HL-60/S4 (cell line): ENCODE data around the gene RARRES1.

Experiments
- in situ Hi-C: fragments of 300-500 bp; cut with MboI; formaldehyde crosslinking; loops from 2 replicates; pipeline ENCODE4 v1.14.3; 2022; ENCODE audit warnings: low sequenced_read_pairs

The RARRES1 gene

DNA sequence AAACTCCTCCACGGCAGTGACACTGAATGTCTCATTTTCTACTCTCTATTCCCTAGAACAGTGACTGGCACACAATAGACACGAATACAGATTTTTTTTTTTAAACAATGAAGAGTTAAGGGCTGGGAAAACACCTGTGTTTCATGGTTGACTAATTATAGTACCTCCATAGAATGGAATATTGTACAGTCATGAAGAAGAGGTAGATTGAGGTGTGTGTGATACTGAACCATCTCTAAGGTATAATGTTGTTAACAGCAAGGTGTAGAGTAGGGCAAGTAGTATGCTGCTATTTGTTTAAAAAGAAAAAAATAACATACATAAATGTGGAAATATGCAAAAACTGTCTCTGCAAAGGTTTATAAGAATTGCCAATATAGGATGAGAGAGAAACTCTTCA is 5.2 kb upstream of the RARRES1 start:
- in situ Hi-C loops: no loop called here

DNA sequence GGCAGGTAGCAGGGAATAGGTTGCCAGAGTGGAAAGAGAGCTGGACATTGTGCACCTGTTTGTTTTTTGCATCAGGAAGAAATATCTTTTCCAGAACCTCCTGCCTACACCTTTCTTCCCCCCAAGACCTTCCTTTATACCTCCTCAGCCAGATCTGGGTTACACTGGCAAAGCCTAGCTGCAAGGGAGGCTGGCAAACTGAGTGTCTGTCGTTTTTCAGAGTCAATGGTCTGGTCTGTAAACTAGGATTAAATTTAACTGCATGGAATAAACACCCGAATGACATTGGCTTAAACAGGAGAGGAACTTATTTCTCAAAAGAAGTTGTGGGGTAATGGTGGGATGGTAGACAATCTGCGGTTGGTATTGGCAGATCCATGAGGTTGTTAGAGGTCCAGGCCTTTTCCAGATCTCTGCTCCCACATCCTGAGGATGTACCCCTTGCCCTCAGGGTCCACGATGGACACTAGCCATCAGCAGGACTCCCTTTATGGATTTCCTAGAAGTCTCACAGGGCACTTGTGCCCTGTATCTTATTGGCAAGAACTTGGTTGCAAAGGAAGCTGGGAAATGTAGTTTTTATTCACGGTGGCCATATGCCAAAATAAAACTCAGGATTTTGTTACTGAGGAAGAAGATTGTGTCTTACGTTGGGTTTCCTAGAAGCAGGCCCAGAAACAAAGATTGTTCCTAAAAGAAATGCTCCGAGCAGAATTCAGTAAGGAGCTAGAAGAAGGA is 3.2 kb upstream of the RARRES1 start:
- in situ Hi-C loops: no loop called here

DNA sequence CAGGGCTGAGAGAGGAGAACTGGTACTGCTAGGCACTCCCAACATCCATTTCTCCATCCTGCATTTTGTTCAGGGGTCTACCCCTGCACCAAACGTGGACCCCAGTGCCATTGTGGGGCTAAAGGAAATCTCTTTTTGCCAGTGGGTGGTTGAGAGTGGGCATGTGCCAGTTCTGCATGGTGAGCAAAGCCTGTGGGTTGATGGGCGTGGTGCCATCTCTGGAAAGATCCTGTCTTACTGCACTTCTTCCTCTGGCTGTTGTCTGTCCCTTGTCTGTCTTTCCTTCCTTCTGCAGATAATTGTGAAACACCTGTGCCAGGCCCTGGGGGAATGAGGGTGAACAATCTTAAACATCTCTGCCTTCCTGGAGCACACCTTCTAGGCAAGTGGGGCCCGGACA is 1.4 kb upstream of the RARRES1 start:
- in situ Hi-C loops: no loop called here

DNA sequence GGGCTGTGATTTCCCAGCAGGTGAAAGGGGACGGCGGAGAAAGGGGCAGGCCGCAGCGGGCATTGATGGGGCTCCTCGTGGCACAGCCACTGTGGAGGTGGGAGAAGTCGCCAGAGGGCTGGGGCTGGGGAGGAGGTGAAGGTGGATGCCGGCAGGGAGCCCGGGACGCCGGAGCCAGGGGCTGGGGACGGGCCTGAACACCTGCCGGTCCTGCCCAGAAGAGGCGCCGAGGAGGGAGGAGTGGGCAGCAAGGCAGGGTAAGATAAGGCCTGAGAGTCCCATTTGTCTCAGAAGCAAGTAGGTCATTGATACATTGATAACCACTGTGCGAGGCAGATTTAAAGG is 571 bp upstream of the RARRES1 start:
- in situ Hi-C loops: no loop called here

DNA sequence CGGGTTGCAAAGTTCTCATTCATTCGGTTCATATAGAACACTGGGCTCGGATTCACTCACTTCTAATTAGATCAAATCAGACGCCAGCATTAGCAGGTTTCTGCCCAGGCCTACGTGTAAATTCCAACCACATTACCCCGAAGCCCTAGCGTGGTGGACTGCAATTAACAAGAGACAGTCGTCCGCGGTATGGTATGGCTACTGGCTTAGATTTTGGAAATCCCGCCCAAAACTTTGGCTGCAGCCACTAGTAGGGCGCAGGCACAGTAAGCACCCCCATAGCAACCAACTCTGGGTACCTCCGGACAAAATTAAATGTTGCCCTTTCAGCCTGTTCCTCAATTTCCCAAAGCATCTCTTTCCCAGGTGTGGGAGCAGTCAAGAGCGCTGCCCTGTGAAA is 771 bp downstream of the RARRES1 start:
- in situ Hi-C loops: no loop called here

DNA sequence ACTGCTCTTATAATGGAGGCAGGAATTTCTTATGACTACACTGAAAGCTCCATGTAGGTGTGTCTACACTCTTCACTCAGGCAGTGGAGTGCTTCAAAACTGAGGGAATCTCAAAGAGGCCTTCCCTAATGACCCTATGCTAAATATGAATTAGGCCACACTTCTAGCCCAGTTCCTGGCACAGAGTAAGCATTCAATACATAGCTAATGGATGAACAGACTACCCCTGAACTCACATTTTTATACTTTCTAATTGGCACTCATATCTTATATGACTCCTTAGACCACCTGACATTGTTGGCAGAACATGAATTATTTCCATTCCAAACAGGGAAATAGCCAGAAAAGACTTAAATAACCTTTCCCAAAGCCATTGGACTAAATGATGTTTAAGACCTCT is 3.4 kb downstream of the RARRES1 start:
- in situ Hi-C loops: no loop called here

DNA sequence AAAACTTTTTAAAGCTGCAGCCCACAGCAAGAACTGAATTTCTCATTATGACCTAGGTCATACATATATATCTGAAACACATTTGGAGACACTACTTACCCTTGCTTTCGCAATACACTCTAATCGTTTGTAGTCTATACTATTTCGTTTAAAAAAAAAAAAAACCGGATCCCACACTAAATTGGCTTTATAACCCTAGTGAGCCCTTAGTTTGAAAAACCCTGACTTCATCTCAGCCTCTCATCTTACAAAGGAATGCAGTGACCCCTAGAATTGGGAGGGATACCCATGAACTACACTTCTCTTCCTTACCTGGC is 4.2 kb downstream of the RARRES1 start:
- in situ Hi-C loops: no loop called here

DNA sequence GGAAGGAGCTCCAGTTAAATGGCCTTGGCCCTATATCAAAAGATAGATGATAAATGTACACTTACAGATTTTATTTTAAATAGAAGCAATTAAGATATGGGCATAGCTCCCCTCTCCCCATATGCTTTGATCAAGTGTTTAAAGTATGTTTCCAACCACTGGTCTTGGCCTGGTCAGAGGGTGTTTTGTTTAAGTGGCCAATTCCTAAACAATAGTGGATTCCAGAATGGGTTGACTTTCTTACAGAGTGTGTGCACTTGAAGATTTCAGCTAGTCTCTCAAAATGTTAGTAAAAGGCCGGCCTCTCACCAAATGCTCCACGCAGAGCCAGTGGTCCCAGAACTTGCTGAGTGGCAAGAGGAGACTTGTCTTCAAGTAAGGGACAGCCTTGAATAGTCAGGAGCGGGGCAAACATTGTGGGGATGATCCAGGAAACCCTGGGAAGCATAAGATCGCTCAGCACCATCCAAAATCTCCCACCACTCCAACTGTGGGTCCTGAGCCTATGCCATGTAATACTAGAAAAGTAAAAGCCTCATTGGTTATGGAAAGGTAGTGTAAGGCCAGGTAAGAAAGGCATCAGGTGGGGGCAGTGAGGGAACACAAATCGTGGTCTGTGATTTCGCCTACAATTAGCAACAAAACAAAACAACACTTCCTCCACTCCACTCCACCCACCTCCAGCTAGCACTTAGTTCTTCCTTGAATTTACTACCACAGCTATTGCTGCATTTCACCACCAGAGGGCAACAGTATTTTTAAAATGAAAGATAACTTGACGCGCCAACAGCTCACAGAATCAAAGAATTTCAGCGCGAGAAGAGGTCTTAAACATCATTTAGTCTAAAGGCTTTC is 4.8 kb downstream of the RARRES1 start:
- in situ Hi-C loops: no loop called here

DNA sequence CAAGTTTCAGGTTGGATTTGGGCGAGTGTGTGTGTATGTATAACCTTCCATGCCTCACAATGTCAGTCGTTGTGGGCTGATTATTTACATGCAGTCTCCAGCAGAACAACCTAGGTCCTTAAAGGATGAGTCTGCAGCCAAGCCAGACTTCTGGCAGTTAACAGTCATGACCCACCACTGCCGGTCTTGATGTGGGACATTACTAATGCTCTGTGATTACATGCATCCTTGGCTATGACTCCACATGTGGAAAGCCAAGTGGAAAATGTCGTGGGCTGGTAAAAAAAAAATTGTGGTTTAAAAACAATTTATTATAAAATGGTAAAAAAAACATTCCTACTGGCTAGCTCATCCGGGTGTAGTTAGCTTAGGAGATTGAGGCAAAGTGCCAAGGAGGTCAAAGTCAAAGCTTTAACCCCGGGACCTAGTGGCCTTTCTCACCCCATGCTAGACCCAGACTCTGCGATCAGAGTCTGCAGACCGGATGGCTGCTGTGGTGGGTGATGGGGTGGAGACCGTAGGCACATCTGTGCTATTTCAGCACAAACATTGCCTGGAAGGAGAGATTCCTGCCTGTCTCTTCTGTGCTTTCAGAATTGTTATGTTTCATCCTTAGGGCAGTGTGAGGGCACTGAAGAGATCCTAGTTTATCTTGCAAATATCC is 6.8 kb downstream of the RARRES1 start:
- in situ Hi-C loops: no loop called here

DNA sequence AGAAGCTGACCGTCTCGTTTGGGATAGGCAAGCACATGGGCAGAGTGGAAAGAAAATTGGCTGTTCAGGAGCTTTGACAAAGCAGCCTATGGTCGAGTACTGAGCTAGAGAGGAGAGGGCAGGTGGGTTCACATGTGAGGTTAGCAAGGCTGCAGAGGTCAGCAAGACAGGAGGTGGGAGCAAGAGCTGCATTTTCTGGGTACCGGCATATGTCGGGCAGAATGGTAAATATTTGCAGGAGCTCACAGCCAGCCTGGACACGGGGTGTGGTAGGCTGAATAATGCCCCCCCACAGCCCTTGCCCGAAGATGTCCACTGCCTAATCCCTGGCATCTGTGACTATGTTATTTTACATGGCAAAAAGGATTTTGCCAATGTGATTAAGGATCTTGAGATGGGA is 8.3 kb downstream of the RARRES1 start:
- in situ Hi-C loops: no loop called here

DNA sequence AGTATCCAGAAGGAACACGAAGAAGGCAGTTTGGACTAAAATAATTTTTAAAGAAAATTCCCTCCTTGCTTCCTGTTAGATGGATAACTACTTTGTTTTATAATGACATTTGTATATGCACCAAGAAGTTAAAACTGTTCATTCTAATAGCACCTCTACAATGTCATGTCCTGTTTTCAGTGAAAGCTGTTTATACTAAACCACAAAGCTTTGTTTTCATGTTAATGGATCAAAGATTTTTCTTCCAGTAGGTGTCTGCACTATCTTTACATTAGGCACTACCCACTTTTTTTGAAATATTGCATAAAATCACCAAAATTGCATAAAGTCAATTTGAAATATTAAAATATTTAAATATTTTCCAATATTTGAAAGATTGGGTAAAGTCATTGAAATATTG is 10.1 kb downstream of the RARRES1 start:
- in situ Hi-C loops: no loop called here

DNA sequence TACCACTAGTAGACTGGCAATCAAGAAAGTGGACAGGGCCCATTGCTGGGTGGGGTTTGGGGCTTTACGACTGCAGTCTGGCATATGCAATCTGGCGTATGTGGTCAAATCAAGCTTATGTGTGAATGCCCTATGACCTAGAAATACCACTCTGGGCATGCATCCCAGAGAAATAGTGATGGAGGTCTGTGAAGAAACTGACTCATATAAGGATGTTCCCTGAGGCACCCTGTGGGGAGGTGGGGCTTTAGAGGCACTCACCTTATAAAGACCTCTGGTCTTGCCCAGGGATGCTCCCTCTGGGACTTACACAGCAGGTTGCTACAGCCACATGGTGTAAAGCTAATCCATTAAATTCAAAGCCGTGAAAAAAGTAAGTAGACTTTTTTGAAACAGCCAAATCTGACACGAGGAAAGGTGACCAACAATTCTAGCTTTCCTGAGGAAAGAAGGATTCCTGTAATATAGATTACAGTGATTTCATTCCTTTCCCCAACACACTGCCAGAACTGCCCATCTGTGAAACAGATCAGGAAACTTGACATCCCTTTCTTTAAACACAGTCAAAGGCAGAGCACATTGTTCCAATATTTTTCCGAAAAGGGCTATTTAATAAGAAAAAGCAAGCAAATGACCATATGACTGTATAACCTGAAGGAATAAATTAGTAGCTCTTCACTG is 13.6 kb downstream of the RARRES1 start:
- in situ Hi-C loops: no loop called here

DNA sequence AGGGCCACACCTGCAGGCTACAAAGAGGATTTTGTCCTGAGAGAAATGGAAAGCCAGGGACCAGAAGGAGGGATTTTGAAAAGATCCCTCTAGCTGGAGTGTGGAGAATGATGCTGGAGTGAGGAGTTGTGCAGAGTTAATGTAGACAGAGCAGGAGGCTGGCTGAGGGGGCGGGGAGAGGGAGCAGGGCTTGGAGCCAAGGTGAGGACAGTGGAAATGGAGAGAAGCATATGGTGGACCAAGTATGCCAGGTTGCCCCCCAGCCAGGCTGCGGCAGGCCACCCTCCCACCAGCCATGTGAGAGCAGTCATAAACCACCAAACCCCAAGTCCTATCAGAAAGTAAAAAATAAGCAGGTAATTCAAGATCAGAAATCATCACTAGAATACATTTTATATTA is 14.7 kb downstream of the RARRES1 start:
- in situ Hi-C loops: no loop called here

DNA sequence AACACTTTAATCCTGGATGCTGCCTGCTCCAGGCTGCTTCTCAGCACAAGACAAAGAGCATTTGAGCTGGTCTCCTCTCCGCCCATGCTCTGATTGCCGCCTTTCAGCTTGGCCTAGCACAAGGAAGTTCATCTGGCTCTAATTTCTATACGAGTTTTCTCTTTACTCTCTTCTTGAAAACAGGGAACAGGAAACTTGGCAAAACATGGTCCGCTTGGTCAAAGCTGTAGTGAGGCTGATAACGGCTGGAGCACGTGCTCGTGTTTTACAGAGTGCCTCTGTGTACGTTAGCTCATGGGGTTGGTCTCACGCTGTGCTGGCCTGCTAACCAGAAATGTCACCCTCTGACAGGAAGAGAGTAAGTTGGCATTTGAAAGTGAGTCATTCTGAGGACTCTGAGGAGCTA is 19.2 kb downstream of the RARRES1 start:
- in situ Hi-C loops: no loop called here

DNA sequence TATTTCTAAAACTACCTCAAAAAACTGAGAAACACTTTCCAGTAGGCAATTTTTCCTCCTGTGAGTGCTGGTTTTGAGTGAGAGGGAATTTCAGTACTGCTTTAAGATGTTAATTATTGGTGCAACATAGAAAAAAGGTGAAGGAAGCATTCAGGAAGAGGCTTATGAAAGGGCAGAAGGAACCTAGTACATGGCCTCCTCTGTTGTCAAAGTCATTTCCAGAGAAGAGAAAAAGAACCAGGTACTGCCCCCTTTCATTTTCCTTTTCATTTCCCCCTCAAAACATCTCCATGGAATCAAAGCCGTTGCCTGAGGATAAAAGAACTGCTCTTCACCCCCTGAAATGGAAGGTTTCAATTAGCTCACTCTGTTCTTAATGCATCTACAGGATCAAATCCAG is 19.8 kb downstream of the RARRES1 start:
- in situ Hi-C loops: no loop called here

DNA sequence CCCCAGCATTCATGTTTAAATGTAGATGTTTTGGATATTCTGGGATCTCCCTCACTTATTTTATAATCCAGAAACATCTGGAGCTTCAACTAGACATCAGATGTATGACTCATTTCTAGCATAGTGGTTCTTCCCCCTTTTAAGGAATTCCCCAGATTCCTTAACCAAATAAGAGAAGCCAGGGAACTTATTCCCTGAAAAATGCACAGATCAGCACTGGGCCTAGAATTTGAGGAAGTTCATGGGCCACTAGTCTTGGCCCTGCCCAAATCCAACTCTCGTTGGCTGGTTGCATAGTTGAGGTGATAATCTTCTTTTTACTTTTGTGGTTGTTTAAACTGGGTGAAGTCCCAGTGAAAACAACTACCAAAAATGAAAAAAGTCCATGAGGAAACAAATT is 20.4 kb downstream of the RARRES1 start:
- in situ Hi-C loops: no loop called here

DNA sequence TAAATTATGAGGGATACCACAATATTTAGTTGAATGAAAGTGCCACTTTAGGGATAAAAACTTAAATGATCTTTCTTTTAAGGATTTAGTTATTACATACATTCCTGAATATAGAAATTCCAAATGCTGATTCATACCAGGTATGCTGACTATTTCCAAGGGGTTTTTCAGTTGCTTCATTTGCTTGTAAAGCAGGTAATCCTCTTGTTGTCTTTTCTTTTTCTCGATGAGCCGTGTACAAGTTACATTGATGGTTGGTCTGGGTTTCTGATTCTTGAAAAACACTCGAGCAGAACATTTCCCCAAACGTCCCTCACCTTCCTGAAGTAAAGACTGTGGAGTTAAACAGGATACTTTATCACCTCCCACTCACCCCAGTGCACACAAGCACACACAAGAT is 21.7 kb downstream of the RARRES1 start:
- in situ Hi-C loops: no loop called here

DNA sequence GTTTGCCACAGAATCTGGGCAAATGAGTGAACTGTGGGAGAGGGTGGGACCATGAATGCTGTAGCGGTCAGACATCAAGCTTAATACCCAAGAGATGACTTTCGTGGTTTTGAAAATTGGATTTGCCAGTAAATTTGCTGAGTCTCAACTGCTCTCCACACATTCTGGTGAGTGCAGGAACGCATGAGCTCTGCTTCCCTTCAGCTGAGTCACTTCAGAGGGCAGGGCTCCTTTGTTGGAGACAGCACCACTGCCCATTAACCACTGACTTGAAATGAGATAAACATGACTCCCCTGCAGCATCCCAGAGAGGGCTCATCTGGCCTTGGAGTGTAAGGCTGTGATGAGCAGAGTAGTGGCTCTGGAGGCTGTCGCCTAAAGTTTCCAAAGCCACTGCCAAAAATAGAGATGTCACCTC is 22.6 kb downstream of the RARRES1 start:
- in situ Hi-C loops: no loop called here

DNA sequence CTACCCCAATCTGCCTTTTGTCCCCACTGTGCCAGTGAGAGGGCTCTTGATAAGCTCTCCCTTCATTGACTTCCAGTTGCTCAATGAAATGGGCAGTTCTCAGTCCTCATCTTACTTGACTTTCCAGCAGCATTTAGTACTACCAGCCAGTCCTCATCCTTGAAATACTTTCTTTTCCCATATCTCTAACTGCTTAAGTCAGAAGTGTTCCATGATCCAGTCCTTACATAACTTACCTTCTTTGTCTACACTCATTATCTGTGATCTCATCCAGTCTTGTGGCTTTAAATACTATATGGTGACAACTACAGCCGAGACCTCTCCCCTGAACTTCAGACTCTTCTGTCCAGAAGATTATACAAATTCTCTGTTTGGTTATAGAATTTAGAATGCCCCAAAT is 28.7 kb downstream of the RARRES1 start:
- in situ Hi-C loops: no loop called here

DNA sequence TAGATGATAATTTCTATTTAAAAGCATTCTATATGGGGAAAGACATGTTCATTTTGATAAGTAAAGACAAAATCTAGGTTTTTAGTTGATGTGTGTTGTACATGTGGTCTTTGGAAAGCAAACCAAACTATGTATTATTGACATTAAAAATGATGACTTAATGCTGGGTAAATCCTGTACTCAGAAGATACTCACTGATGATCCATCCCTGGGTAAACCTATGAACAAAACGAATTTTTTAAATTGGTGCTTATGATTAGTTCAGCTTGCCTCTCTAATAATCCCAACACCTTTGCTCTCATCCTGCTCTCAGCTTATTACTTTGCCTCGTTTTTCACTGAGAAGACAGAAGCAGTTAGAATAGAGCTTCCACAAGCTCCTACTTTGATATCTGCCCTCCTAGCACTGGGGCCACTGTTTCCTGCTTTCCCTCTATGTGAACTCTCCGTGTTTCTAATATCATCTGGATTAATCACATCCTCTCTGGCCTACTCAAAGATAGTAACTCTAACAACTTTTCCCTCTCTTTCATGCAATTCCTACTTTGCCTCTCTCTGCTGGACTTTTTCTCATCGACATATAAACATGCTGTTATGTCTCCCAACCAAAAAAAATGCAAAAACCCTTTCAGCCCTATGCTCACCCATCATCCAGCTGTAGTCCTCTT is 29.3 kb downstream of the RARRES1 start:
- in situ Hi-C loops: no loop called here

DNA sequence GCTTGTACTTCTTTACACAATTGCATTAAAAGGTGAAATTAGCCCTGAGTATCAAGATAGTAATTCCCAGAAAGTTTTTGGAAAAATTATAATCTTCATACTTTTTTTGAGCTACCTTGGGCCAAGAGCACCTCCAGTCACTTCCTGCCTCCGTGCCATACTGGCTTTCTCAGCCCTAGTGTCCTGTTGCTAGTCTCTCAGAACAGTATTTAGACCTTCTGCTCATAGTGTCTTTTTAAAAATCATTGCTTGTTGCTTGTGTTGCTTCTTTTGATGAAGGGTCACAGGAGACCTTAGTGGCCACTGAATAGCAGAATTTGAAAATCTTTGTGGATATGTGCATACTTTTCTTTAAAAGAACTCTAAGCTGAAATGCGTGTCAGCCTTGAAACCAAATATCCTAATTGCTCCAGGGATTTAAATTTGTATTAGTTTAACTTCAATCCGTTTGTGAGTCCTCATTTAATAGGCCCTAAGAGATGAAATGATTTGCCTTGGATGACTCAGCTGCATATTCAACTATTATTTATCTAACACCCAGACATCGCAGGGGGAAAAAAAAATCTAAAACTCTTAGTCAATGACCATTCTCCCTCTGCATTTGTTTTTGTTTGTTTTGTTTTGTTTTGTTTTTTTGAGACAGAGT is 30.7 kb downstream of the RARRES1 start:
- in situ Hi-C loops: no loop called here
